ENCODE data around the gene OPTC.

The OPTC gene

DNA sequence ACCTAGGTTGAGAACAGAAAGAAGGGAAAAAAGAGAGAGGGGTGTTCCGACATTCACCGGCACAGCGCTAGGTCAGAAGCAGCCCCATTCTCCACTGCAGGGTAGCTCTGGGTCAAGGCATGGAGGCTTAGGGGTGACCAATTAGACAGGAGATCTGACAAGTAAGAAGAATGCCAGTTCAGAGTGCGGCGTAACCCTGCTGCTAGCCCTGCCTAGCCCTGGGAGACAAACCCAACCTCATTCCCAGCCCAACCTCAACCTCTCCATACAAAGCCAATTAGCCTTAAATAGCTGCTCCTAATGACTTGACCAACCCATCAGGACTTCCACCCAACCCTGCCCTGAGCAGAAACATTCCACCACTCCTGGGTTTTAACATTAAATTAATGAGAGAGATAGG is 15.0 kb upstream of the OPTC start:
- H3K4me3 ChIP-seq, result peak overlapping the region; percentile 86
- DNase-seq (ENCODE audit: low spot score), result no peak
- H3K27ac ChIP-seq, result peak overlapping the region; percentile 82 to 92
- TF ChIP-seq, protein P1, sequence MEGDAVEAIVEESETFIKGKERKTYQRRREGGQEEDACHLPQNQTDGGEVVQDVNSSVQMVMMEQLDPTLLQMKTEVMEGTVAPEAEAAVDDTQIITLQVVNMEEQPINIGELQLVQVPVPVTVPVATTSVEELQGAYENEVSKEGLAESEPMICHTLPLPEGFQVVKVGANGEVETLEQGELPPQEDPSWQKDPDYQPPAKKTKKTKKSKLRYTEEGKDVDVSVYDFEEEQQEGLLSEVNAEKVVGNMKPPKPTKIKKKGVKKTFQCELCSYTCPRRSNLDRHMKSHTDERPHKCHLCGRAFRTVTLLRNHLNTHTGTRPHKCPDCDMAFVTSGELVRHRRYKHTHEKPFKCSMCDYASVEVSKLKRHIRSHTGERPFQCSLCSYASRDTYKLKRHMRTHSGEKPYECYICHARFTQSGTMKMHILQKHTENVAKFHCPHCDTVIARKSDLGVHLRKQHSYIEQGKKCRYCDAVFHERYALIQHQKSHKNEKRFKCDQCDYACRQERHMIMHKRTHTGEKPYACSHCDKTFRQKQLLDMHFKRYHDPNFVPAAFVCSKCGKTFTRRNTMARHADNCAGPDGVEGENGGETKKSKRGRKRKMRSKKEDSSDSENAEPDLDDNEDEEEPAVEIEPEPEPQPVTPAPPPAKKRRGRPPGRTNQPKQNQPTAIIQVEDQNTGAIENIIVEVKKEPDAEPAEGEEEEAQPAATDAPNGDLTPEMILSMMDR (IDR thresholded peaks at IDR 0.05), result no peak

DNA sequence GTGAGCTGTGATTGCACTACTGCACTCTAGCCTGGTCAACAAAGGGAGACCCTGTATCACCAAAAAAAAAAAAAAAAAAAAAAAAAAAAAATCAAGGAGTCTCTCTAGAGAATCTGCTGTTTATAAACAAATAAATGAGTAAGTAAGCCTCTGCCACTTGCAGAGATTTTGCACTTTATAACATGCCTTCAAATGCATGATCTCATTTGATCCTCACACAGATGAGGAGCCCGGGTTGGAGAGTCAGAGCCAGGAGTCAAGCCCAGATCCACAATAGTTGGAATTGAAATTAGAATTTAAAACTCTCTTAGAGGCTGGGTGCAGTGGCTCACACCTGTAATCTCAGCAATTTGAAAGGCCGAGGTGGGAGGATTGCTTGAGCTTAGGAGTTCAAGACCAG is 14.3 kb upstream of the OPTC start:
- Histone ChIP-seq H3K4me3 (peak overlapping the region; percentile 86), H3K27ac (peak overlapping the region; percentile 82 to 92)
- TF ChIP-seq, protein P1 (IDR thresholded peaks at IDR 0.05), result no peak

GRCh38 chr1:203480084-203480483 is 13.9 kb upstream of the OPTC start:
- Histone ChIP-seq H3K4me3 (peak overlapping the region; percentile 86), H3K27ac (peak overlapping the region; percentile 82 to 92)
- TF ChIP-seq, protein P1 (IDR thresholded peaks at IDR 0.05), result no peak
- no peak for DNase-seq (ENCODE audit: low spot score)

More for the DNA sequence above, 14.3 kb upstream of the OPTC start:
- DNase-seq (ENCODE audit: low spot score), result no peak

GRCh38 chr1:203480525-203481084 is 13.3 kb upstream of the OPTC start:
- peak; percentile 95 for DNase-seq (ENCODE audit: low spot score)
- peak overlapping the region; percentile 82 to 92 for H3K27ac ChIP-seq
- TF ChIP-seq, protein P1 (IDR thresholded peaks at IDR 0.05), result no peak
- peak overlapping the region; percentile 86 for H3K4me3 ChIP-seq

GRCh38 chr1:203481196-203481595 is 12.8 kb upstream of the OPTC start:
- peak overlapping the region; percentile 82 to 92 for H3K27ac ChIP-seq

DNA sequence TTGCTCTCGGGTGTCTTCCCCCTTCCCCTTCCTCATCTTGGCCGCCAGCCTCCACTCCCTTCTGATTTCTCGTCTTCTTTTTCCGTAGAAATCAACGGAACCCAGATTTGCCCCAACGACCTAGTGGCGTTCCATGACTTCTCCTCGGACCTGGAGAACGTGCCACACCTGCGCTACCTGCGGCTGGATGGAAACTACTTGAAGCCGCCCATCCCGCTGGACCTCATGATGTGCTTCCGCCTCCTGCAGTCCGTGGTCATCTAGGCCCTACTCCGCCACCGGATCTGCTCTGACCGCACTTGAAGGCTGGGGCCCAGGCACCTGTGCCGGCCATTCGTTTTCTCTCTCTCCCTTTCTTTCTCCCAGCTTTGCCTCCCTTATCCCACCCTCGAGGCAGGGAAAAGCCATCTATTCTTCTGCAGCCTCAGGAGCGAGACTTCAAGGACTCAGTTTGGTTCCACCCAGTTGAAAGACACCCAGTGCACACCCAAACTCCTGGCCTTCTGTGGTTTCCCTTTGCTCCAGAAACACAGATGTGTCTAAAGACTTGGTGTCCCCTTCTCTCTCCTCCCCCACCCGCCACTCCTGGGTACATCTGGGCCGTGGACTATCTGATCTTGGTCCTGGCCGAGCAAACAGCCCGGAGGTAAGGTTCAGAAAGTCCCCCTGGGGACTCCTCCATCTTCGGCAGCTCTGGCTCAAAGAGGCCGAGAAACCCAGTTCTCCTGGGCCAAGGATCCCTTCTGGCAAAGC is 7.2 kb upstream of the OPTC start:
- peak overlapping the region; percentile 56 for H3K4me3 ChIP-seq
- TF ChIP-seq, protein P1 (IDR thresholded peaks at IDR 0.05), result no peak
- no peak for DNase-seq (ENCODE audit: low spot score)
- H3K27ac ChIP-seq, result peak overlapping the region; percentile 83 to 93

More at GRCh38 chr1:203481196-203481595, 12.8 kb upstream of the OPTC start:
- TF ChIP-seq, protein P1 (IDR thresholded peaks at IDR 0.05), result no peak
- H3K4me3 ChIP-seq, result peak overlapping the region; percentile 86
- no peak for DNase-seq (ENCODE audit: low spot score)

GRCh38 chr1:203488539-203488938 is 5.4 kb upstream of the OPTC start:
- no peak overlapping the region for H3K4me3 ChIP-seq
- TF ChIP-seq, protein P1 (IDR thresholded peaks at IDR 0.05), result no peak
- no peak overlapping the region for H3K27ac ChIP-seq
- DNase-seq (ENCODE audit: low spot score), result no peak

Data from coronary artery (tissue), 2 donors.